Stomach (tissue), 9 donors: ENCODE measurements around the gene DPYSL3. TPM values are rescaled to one million over a fixed set of nuclear protein-coding genes. Genes with fewer than 3 reads are reported as not detected.

Experiments
- DNase-seq, 2 donors: peaks; one replicate each; pipeline versions ENCODE4 v3.0.0 to v3.0.0-alpha.2; 2013 to 2019
- H3K27ac ChIP-seq, 5 donors: fragments of 200-600 bp in 4 of 5; sonication (generic) in 4 of 5; one replicate each; pipeline ENCODE4 v1.5.1; 2013 to 2019; ENCODE audit warnings: mild to moderate bottlenecking in 1 of 5, moderate library complexity in 1 of 5
- H3K27me3 ChIP-seq, 3 donors: fragments of 200-600 bp; sonication (generic); one replicate each; pipeline ENCODE4 v1.5.1; 2017 to 2019; ENCODE audit warnings: mixed run types in 1 of 3
- H3K36me3 ChIP-seq, 4 donors: fragments of 200-600 bp; sonication (generic); 1 replicate in 3 of 4; 2 replicates in 1 of 4; pipeline ENCODE4 v1.5.1; 2016 to 2019
- H3K4me1 ChIP-seq, 4 donors: fragments of 200-600 bp; sonication (generic); one replicate each; pipeline ENCODE4 v1.5.1; 2016 to 2019
- H3K4me3 ChIP-seq, 4 donors: fragments of 200-600 bp; sonication (generic) in 3 of 4; one replicate each; pipeline ENCODE4 v1.5.1; 2016 to 2019; ENCODE audit warnings: mild to moderate bottlenecking in 1 of 4
- H3K9me3 ChIP-seq, 4 donors: fragments of 200-600 bp; sonication (generic); one replicate each; pipeline ENCODE4 v1.5.1; 2016 to 2019
- EP300 ChIP-seq: sonication (generic); formaldehyde crosslinking; IDR thresholded peaks from one replicate; pipeline ENCODE4 v1.6.1; 2017; ENCODE audit warnings: antibody characterized with exemption
- POLR2A ChIP-seq, 4 donors: fragments of 450-650 bp; IDR thresholded peaks; one replicate each; pipeline ENCODE4 v1.6.1; 2016; ENCODE audit warnings: antibody characterized with exemption in 4 of 4, control low read depth in 2 of 4, mild to moderate bottlenecking in 1 of 4, moderate library complexity in 1 of 4
- POLR2AphosphoS5 ChIP-seq, 3 donors: sonication (generic); formaldehyde crosslinking; IDR thresholded peaks; one replicate each; pipeline ENCODE4 v1.6.1; 2016; ENCODE audit warnings: antibody characterized with exemption in 3 of 3
- WGBS, 5 donors: extraction: QIAGEN DNeasy Blood & Tissue Kit in 3 of 5; methylation state at CpG; one replicate each; pipeline versions ENCODE4 v1.1.5 to v1.1.7; 2013 to 2018; 5-methylcytosine and 5-hydroxymethylcytosine counted together
- intact Hi-C: fragments of 100-400 bp; cut with DNase I; formaldehyde crosslinking; loops from one replicate; pipeline ENCODE4 v1.15.1; 2023; ENCODE audit warnings: low total_unique reads
- polyA plus RNA-seq, 3 donors: library from polyadenylated mRNA; stranded (reverse); fragments of 200-250 nt; gene quantifications; one replicate each; pipeline ENCODE4 v1.2.3, GENCODE V29; 2013
- total RNA-seq, 5 donors: library from RNA; depleted of rRNA; stranded (reverse); fragments of >200 nt; gene quantifications; one replicate each; pipeline versions ENCODE4 v1.1.0 to v1.2.3, GENCODE V29; 2014 to 2016
- TF ChIP-seq, protein P1 (sequence below), 7 experiments: fragments of 450-650 bp in 4 of 7; fragments of 200-600 bp in 3 of 7; sonication (generic) in 3 of 7; IDR thresholded peaks; one replicate each; pipeline ENCODE4 v1.5.1; 2016 to 2019; ENCODE audit warnings: antibody characterized with exemption in 7 of 7, control low read depth in 2 of 7, mild to moderate bottlenecking in 1 of 7
- donor health status: healthy with polysubstance abuse.
- donor health status: Bipolar disorder and iron deficiency.
- donor health status: healthy.

The DPYSL3 gene
- total and polyA plus RNA-seq, 8 donors: 15.0 to 144 (median 38.0) TPM

DNA sequence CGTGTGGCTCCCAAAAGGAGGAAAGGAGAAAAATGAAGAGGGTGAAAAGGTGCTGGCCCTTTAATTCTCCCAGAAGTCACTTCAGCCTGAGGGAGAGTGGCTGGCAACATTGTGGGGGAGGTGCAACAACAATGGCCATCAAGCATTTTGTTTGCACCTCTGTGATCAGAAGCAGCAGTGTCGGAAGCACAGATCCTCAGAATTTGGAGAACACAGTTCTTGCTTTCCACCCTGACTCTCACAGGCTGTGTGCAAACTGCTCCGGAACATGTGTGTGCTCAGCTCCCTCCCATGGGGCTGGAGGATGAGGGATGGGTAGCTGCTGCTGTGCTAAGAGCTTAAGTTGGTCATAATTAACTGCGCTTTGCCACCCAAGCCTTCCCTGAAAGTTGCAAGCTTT is 127.1 kb downstream of the DPYSL3 start:
- intact Hi-C loops: no loop called here
- 60 to 77% (median 70%) methylated on average over 4 of the region's 4 CpGs for WGBS, 5 donors
- no peaks in the 10 kb centered on the region for H3K9me3 ChIP-seq
- no peaks in the 10 kb centered on the region for H3K4me1 ChIP-seq
- H3K27me3 ChIP-seq: no peaks in the 10 kb centered on the region
- H3K27ac ChIP-seq: no peak overlapping the region
- H3K36me3 ChIP-seq: no peaks in the 10 kb centered on the region
- no peak for DNase-seq
- TF ChIP-seq POLR2AphosphoS5 (IDR thresholded peaks at IDR 0.05) (no peak), POLR2A (IDR thresholded peaks at IDR 0.05) (no peak), EP300 (no peak)
- TF ChIP-seq, protein P1, sequence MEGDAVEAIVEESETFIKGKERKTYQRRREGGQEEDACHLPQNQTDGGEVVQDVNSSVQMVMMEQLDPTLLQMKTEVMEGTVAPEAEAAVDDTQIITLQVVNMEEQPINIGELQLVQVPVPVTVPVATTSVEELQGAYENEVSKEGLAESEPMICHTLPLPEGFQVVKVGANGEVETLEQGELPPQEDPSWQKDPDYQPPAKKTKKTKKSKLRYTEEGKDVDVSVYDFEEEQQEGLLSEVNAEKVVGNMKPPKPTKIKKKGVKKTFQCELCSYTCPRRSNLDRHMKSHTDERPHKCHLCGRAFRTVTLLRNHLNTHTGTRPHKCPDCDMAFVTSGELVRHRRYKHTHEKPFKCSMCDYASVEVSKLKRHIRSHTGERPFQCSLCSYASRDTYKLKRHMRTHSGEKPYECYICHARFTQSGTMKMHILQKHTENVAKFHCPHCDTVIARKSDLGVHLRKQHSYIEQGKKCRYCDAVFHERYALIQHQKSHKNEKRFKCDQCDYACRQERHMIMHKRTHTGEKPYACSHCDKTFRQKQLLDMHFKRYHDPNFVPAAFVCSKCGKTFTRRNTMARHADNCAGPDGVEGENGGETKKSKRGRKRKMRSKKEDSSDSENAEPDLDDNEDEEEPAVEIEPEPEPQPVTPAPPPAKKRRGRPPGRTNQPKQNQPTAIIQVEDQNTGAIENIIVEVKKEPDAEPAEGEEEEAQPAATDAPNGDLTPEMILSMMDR (IDR thresholded peaks at IDR 0.05): no peak
- H3K4me3 ChIP-seq: no peak overlapping the region

DNA sequence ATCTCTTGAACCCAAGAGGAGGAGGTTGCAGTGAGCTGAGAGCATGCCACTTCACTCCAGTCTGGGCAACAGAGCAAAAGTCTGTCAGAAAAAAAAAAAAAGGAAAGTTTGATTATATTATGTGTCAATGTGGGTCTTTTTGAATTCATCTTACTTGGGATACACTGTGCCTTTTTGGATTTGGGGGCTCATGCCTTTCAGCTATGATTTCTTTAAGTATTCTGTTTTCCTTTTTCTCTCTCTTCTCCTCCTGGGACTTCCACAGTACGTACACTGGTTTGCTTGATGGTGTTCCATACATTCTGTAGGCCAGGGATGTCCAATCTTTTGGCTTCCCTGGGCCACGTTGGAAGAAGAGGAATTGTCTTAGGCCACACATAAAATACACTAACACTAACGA is 128.3 kb downstream of the DPYSL3 start:
- H3K9me3 ChIP-seq: no peaks in the 10 kb centered on the region
- H3K4me3 ChIP-seq: no peak overlapping the region
- intact Hi-C loops: no loop called here
- no peaks in the 10 kb centered on the region for H3K4me1 ChIP-seq
- H3K27ac ChIP-seq: no peak overlapping the region
- no peaks in the 10 kb centered on the region for H3K27me3 ChIP-seq
- 78 to 95% (median 84%) methylated on average over 3 of the region's 3 CpGs for WGBS, 5 donors
- TF ChIP-seq POLR2AphosphoS5 (IDR thresholded peaks at IDR 0.05): no peak
- no peak for TF ChIP-seq POLR2A (IDR thresholded peaks at IDR 0.05)
- no peak for TF ChIP-seq EP300
- TF ChIP-seq, protein P1 (IDR thresholded peaks at IDR 0.05): no peak
- DNase-seq: no peak
- H3K36me3 ChIP-seq: no peaks in the 10 kb centered on the region

DNA sequence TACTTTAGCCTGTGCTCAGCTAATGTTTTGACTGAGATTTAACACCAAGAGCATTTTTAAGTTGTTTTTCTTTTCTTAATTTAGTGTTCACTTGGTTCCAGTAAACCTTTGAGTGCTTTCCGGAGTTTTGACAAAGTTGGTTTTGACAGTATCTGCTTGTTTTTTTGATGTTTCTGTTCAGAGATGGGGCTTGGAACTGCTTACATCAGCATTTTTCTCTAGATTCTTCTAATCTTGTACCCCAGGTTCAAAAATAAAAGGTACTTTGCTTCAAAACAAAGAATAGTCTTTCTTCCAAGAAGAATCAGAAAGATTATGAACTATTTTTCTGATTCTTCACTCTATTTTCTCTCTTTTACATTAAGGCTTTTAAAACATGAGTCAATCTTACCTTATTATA is 132.2 kb downstream of the DPYSL3 start:
- Histone ChIP-seq H3K4me1 (no peaks in the 10 kb centered on the region), H3K36me3 (no peaks in the 10 kb centered on the region), H3K27ac (no peak overlapping the region), H3K9me3 (no peaks in the 10 kb centered on the region), H3K4me3 (no peak overlapping the region), H3K27me3 (no peaks in the 10 kb centered on the region)
- TF ChIP-seq POLR2AphosphoS5 (IDR thresholded peaks at IDR 0.05): no peak
- no peak for TF ChIP-seq POLR2A (IDR thresholded peaks at IDR 0.05)
- TF ChIP-seq EP300: no peak
- TF ChIP-seq, protein P1 (IDR thresholded peaks at IDR 0.05): no peak
- intact Hi-C loops: no loop called here
- WGBS, 5 donors: 79 to 93% (median 83%) methylated on average over 1 of the region's 1 CpG
- no peak for DNase-seq

DNA sequence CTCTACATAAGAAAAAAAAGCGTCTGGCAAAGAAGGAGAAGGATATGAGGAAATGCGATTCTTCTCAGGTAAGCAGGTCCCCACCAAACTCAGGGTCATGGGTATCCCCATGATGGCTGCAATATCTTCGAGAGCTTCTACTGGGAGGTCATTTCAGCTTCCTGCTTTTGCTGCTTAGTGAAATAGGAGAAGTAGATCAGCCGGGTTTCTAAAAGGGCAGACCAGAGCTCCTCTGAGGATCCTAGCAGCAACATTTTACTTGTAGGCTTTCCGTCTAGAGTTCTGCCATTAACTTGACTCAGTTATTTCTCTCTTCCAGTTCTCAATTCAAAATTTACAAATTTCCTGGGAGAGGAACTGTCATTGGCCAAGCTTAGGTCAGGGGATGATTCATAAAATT is 134.7 kb downstream of the DPYSL3 start:
- no peak overlapping the region for H3K27ac ChIP-seq
- H3K4me3 ChIP-seq: no peak overlapping the region
- 76 to 84% (median 82%) methylated on average over 5 of the region's 5 CpGs for WGBS, 5 donors
- no peaks in the 10 kb centered on the region for H3K27me3 ChIP-seq
- H3K4me1 ChIP-seq: no peaks in the 10 kb centered on the region
- TF ChIP-seq, protein P1 (IDR thresholded peaks at IDR 0.05): no peak
- TF ChIP-seq POLR2A (IDR thresholded peaks at IDR 0.05) (no peak), POLR2AphosphoS5 (IDR thresholded peaks at IDR 0.05) (no peak), EP300 (no peak)
- no peaks in the 10 kb centered on the region for H3K9me3 ChIP-seq
- intact Hi-C loops: no loop called here
- DNase-seq: no peak
- no peaks in the 10 kb centered on the region for H3K36me3 ChIP-seq
